H1 (cell line): ENCODE measurements around the gene EIF4E1B. TPM values are rescaled to one million over a fixed set of nuclear protein-coding genes. Genes with fewer than 3 reads are reported as not detected.

Experiments
- ASH2L ChIP-seq: fragments of 200-600, 300-600 bp; sonication (generic); IDR thresholded peaks from one replicate; pipeline ENCODE4 v1.7.1; 2017; ENCODE audit warnings: low read length
- NRF1 ChIP-seq: IDR thresholded peaks from 2 replicates; pipeline ENCODE4 v1.6.1; 2011; ENCODE audit warnings: mild to moderate bottlenecking, low read depth, low read length, improper control_type of control experiment
- POLR2A ChIP-seq, 2 experiments: IDR thresholded peaks; 1 replicate in 1 of 2; 2 replicates in 1 of 2; pipeline ENCODE4 v1.6.1; 2011; ENCODE audit warnings: low read depth in 2 of 2, low read length in 2 of 2, mild to moderate bottlenecking in 2 of 2; ENCODE audit errors: control extremely low read depth in 1 of 2
- SIN3A ChIP-seq, 2 experiments: IDR thresholded peaks in 1 of 2; conservative IDR thresholded peaks in 1 of 2; 2 replicates each; pipeline ENCODE4 v1.6.1; 2011 to 2012; ENCODE audit warnings: low read length in 2 of 2, improper control_type of control experiment in 1 of 2, low read depth in 1 of 2, mild to moderate bottlenecking in 1 of 2
- TBP ChIP-seq: IDR thresholded peaks from 2 replicates; pipeline ENCODE4 v1.6.1; 2011; ENCODE audit warnings: low read depth, low read length, improper control_type of control experiment
- polyA plus RNA-seq, 7 experiments: library from polyadenylated mRNA; depleted of rRNA in 3 of 7; stranded (reverse) in 5 of 7; unstranded in 2 of 7; fragments of >200 nt in 5 of 7; fragments of 200-250 nt in 2 of 7; gene quantifications; 1 replicate in 5 of 7; 2 replicates in 1 of 7; 4 replicates in 1 of 7; pipeline versions ENCODE4 v1.2.1 to v1.2.3, GENCODE V29; 2011 to 2013; ENCODE audit warnings: missing spikeins in 2 of 7, mixed read lengths in 2 of 7
- total RNA-seq: library from RNA; stranded (reverse); fragmentation: NEBNext Ultra II Directional; extraction: Animal tissue kit (Norgen Biotek cat#: 25700); gene quantifications from 2 replicates; pipeline ENCODE4 v1.2.1, GENCODE V29; 2021
- TF ChIP-seq, protein P1 (sequence below), 3 experiments: IDR thresholded peaks; 1 replicate in 2 of 3; 2 replicates in 1 of 3; pipeline versions ENCODE4 v1.5.1 to v1.6.1; 2011; ENCODE audit warnings: low read length in 3 of 3, mild to moderate bottlenecking in 3 of 3, inconsistent platforms in 2 of 3, low read depth in 1 of 3, moderate library complexity in 1 of 3; ENCODE audit not compliant: insufficient read depth in 1 of 3; ENCODE audit errors: control extremely low read depth in 1 of 3

Gene EIF4E1B
- total and polyA plus RNA-seq, 2 of the 8 experiments (the other 6 are each of a cell fraction or from before 2014, with no cell fraction given) = 0.97 to 1.3 TPM

DNA sequence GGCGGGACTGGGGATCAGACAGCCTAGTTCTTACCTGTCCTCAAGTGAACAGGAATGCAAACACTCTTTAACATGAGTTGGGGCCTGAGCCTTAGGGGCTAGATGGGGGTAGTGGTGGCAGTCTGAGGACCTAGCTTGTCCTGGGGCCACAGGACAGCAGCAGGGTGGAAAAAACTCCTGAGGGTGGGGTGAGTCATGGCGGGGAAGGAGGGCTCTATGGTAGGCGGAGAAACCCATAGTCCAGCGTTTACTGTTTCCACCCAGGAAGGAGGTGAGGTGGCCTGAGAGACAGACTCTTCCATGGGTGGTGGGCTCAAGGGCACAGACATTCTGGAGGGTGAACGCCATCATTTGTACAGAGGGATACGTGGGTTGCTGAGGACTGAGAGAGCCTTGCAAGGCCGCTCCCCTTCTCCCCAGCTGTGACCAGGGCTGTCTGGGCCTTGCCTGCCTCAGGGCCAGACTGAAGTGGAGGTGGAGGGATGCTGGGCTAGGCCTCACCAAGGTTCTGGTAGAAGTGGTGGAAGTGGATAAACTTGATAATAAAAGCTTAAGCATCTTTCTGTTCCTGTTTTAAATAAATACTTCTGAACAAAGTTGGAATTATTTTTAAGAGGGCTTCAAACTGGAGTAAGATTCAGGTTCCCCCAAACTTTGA is 15.7 kb downstream of the EIF4E1B start (continued):
- TF ChIP-seq, protein P1, sequence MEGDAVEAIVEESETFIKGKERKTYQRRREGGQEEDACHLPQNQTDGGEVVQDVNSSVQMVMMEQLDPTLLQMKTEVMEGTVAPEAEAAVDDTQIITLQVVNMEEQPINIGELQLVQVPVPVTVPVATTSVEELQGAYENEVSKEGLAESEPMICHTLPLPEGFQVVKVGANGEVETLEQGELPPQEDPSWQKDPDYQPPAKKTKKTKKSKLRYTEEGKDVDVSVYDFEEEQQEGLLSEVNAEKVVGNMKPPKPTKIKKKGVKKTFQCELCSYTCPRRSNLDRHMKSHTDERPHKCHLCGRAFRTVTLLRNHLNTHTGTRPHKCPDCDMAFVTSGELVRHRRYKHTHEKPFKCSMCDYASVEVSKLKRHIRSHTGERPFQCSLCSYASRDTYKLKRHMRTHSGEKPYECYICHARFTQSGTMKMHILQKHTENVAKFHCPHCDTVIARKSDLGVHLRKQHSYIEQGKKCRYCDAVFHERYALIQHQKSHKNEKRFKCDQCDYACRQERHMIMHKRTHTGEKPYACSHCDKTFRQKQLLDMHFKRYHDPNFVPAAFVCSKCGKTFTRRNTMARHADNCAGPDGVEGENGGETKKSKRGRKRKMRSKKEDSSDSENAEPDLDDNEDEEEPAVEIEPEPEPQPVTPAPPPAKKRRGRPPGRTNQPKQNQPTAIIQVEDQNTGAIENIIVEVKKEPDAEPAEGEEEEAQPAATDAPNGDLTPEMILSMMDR (IDR thresholded peaks at IDR 0.05; ENCODE audit: control extremely low read depth in 1 of 3, insufficient read depth in 1 of 3, low read depth in 1 of 3, low read length in 3 of 3) = no peak
- TF ChIP-seq NRF1 (no peak), SIN3A (conservative IDR thresholded peaks at IDR 0.05 in 1 of 2, IDR thresholded peaks at IDR 0.05 in 1 of 2; ENCODE audit: low read depth in 1 of 2, low read length in 2 of 2) (no peak), TBP (no peak), ASH2L (no peak), POLR2A (IDR thresholded peaks at IDR 0.05; ENCODE audit: control extremely low read depth in 1 of 2, low read depth in 2 of 2, low read length in 2 of 2) (no peak)
